Body of pancreas (tissue), 4 donors: ENCODE results near the gene GPA33.

Experiments
- CTCF ChIP-seq, 7 experiments: fragments of 450-650 bp in 4 of 7; fragments of 200-600 bp in 3 of 7; sonication (generic) in 3 of 7; IDR thresholded peaks; one replicate each; pipeline ENCODE4 v1.5.1; 2016 to 2019; ENCODE audit warnings: antibody characterized with exemption in 7 of 7
- POLR2A ChIP-seq, 3 donors: fragments of 450-650 bp; IDR thresholded peaks; one replicate each; pipeline ENCODE4 v1.6.1; 2016; ENCODE audit warnings: antibody characterized with exemption in 3 of 3, mild to moderate bottlenecking in 2 of 3

- TF ChIP-seq CTCF (IDR thresholded peaks at IDR 0.05) (no peak), POLR2A (IDR thresholded peaks at IDR 0.05) (no peak)
Observed at GRCh38 chr1:167076136-167076710, 14.0 kb downstream of the GPA33 start.
